ENCODE measurements around the gene RUNX3.
"Not testable (repeated sequence)": the region's sequence is repeated elsewhere in the genome, so short reads cannot be mapped to it uniquely, and the experiment has no call there.

GRCh38 chr1:24907587-24908294 lies 22.3 kb downstream of the RUNX3 start:
- TF ChIP-seq CTCF (conservative IDR thresholded peaks at IDR 0.05; ENCODE audit: low read depth, low read length); EZH2 (IDR thresholded peaks at IDR 0.05; ENCODE audit: low read length, unreplicated experiment): not testable (repeated sequence)
